WTC11 (cell line): ENCODE results near the gene ERCC8. TPM values are rescaled to one million over a fixed set of nuclear protein-coding genes. Genes with fewer than 3 reads are reported as not detected.

Experiments
- ATAC-seq: fragments of 200-7000 bp; cut with Tn5 transposase; 2 replicates; pipeline ENCODE4 v1.10.0; 2021; ENCODE audit warnings: mild to moderate bottlenecking, moderate library complexity
- CTCF ChIA-PET: fragments of 300-600 bp; sonication (Branson Sonifier 250); formaldehyde crosslinking; loops from one replicate; lab custom pipeline; 2021; ENCODE audit warnings: antibody characterized with exemption; lab: Charles Lee
- POLR2A ChIA-PET: fragments of 350-600 bp; sonication (Branson Sonifier 250); formaldehyde crosslinking; loops from one replicate; lab custom pipeline; 2021; ENCODE audit warnings: antibody characterized with exemption; lab: Charles Lee
- DNase-seq: peaks from one replicate; pipeline ENCODE4 v3.0.0; 2021; ENCODE audit warnings: low spot score
- H3K27ac Mint-ChIP-seq: 2 replicates; pipeline ENCODE4 v1.8.0; 2021; ENCODE audit warnings: mixed read lengths
- H3K27me3 Mint-ChIP-seq: 2 replicates; pipeline ENCODE4 v1.8.0; 2021; ENCODE audit warnings: low read depth, mild to moderate bottlenecking, moderate library complexity, mixed read lengths
- H3K36me3 Mint-ChIP-seq: 2 replicates; pipeline ENCODE4 v1.8.0; 2021; ENCODE audit warnings: mixed read lengths
- H3K4me1 Mint-ChIP-seq: 2 replicates; pipeline ENCODE4 v1.8.0; 2022; ENCODE audit warnings: mixed read lengths
- H3K4me3 Mint-ChIP-seq: 2 replicates; pipeline ENCODE4 v1.8.0; 2021; ENCODE audit warnings: mild to moderate bottlenecking, moderate library complexity, mixed read lengths
- H3K9me3 Mint-ChIP-seq: 2 replicates; pipeline ENCODE4 v1.8.0; 2021; ENCODE audit warnings: mixed read lengths
- AFF4 ChIP-seq: sonication (generic); formaldehyde crosslinking; IDR thresholded peaks from 2 replicates; pipeline ENCODE4 v1.8.1; 2023; ENCODE audit warnings: mild to moderate bottlenecking, missing genetic modification reagents, borderline replicate concordance
- ELF4 ChIP-seq: sonication (generic); formaldehyde crosslinking; IDR thresholded peaks from 2 replicates; pipeline ENCODE4 v1.8.1; 2022; ENCODE audit warnings: low read depth, mild to moderate bottlenecking, moderate library complexity, missing genetic modification reagents
- MXD4 ChIP-seq: fragments of 250-450 bp; sonication (Bioruptor Pico); IDR thresholded peaks from 2 replicates; pipeline ENCODE4 v1.8.0; 2021; ENCODE audit warnings: mild to moderate bottlenecking, moderate library complexity, borderline replicate concordance
- NFE2L1 ChIP-seq: sonication (generic); formaldehyde crosslinking; IDR thresholded peaks from 2 replicates; pipeline ENCODE4 v1.8.1; 2023; ENCODE audit warnings: missing genetic modification reagents
- NR1H2 ChIP-seq: sonication (generic); formaldehyde crosslinking; IDR thresholded peaks from 2 replicates; pipeline ENCODE4 v1.9.0; 2021; ENCODE audit warnings: mild to moderate bottlenecking, moderate library complexity, missing genetic modification reagents
- NR2C2 ChIP-seq: sonication (generic); formaldehyde crosslinking; IDR thresholded peaks from 2 replicates; pipeline ENCODE4 v1.8.0; 2022; ENCODE audit warnings: mild to moderate bottlenecking, missing genetic modification reagents
- NR3C1 ChIP-seq: sonication (generic); formaldehyde crosslinking; conservative IDR thresholded peaks from 2 replicates; pipeline ENCODE4 v1.8.1; 2023; ENCODE audit warnings: low read depth, mild to moderate bottlenecking, missing genetic modification reagents
- TEAD1 ChIP-seq: sonication (generic); formaldehyde crosslinking; IDR thresholded peaks from 2 replicates; pipeline ENCODE4 v1.8.0; 2022; ENCODE audit warnings: mild to moderate bottlenecking, missing genetic modification reagents
- TEAD4 ChIP-seq: sonication (generic); formaldehyde crosslinking; IDR thresholded peaks from 2 replicates; pipeline ENCODE4 v1.8.0; 2022; ENCODE audit warnings: mild to moderate bottlenecking, missing genetic modification reagents
- TP53 ChIP-seq: sonication (generic); formaldehyde crosslinking; IDR thresholded peaks from 2 replicates; pipeline ENCODE4 v1.8.1; 2023; ENCODE audit warnings: mild to moderate bottlenecking, missing genetic modification reagents
- ZBTB21 ChIP-seq: sonication (generic); formaldehyde crosslinking; IDR thresholded peaks from 2 replicates; pipeline ENCODE4 v1.8.1; 2023; ENCODE audit warnings: mild to moderate bottlenecking, missing genetic modification reagents, borderline replicate concordance
- ZNF138 ChIP-seq: sonication (generic); formaldehyde crosslinking; conservative IDR thresholded peaks from 2 replicates; pipeline ENCODE4 v1.8.1; 2022; ENCODE audit warnings: mild to moderate bottlenecking, moderate library complexity, missing genetic modification reagents
- ZNF416 ChIP-seq: fragments of 250-450 bp; sonication (Bioruptor Pico); IDR thresholded peaks from 2 replicates; pipeline ENCODE4 v1.9.0; 2021; ENCODE audit warnings: mild to moderate bottlenecking, inconsistent platforms
- ZNF532 ChIP-seq: fragments of 250-450 bp; sonication (Bioruptor Pico); IDR thresholded peaks from 2 replicates; pipeline ENCODE4 v1.9.0; 2021; ENCODE audit warnings: mild to moderate bottlenecking, borderline replicate concordance
- total RNA-seq: library from RNA; stranded (reverse); gene quantifications from 3 replicates; pipeline ENCODE4 v1.2.3, GENCODE V29; 2021
- TF ChIP-seq, protein P1 (sequence below): sonication (generic); formaldehyde crosslinking; IDR thresholded peaks from 2 replicates; pipeline ENCODE4 v1.8.1; 2023; ENCODE audit warnings: mild to moderate bottlenecking, missing genetic modification reagents

The ERCC8 gene
- total RNA-seq, 1 experiment from 2014 or later = 14.6 TPM

GRCh38 chr5:60852940-60853339 is 91.9 kb downstream of the ERCC8 start:
- Mint-ChIP-seq H3K4me3 (no peak overlapping the region), H3K27ac (no peak overlapping the region), H3K36me3 (peaks cover 3% of the 10 kb centered on the region), H3K9me3 (peaks cover 7% of the 10 kb centered on the region), H3K27me3 (no peaks in the 10 kb centered on the region), H3K4me1 (no peaks in the 10 kb centered on the region)
- TF ChIP-seq NFE2L1 (CRISPR knock-in tag) (no peak), ZNF416 (CRISPR knock-in tag) (no peak), NR1H2 (no peak), ZNF138 (CRISPR knock-in tag) (no peak), ZNF532 (CRISPR knock-in tag) (no peak), ELF4 (CRISPR knock-in tag) (no peak), MXD4 (CRISPR knock-in tag) (no peak), TEAD4 (no peak), TEAD1 (CRISPR knock-in tag) (no peak), NR3C1 (CRISPR knock-in tag) (no peak)
- TF ChIP-seq, protein P1, sequence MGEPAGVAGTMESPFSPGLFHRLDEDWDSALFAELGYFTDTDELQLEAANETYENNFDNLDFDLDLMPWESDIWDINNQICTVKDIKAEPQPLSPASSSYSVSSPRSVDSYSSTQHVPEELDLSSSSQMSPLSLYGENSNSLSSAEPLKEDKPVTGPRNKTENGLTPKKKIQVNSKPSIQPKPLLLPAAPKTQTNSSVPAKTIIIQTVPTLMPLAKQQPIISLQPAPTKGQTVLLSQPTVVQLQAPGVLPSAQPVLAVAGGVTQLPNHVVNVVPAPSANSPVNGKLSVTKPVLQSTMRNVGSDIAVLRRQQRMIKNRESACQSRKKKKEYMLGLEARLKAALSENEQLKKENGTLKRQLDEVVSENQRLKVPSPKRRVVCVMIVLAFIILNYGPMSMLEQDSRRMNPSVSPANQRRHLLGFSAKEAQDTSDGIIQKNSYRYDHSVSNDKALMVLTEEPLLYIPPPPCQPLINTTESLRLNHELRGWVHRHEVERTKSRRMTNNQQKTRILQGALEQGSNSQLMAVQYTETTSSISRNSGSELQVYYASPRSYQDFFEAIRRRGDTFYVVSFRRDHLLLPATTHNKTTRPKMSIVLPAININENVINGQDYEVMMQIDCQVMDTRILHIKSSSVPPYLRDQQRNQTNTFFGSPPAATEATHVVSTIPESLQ (CRISPR knock-in tag) = no peak
- ATAC-seq = peak; percentile 85
- DNase-seq = no peak
- ChIA-PET POLR2A (no interaction called here), CTCF (interaction anchor here (0.6 to 1.2 kb wide), 3 partner anchors 39 to 1291 kb away, joined by 3 to 5 read pairs (median 3); no protein-coding TSS in a partner anchor)

DNA sequence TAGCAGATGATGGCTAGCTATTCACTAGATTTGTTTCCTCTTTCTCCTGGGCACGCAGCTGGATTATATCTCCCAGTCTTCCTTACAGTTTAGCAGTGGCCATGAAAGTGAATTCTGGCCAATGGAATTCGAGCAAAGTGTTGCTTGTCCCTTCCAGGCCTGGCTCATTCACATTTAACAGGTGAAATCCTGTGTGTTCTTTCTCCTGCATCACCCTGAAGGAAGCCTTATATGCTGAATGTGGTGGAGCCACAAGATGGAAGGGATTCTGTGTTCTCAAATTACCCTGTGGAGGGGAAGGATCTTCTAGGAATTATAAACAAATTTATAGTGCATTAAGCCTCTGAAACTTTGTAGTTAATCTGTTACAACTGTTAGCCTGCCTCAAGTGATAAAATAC is 92.6 kb downstream of the ERCC8 start:
- no peaks in the 10 kb centered on the region for H3K36me3 Mint-ChIP-seq
- 0 out of 2 replicates have a peak, but pooled peaks cover 3% of the 10 kb centered on the region for H3K9me3 Mint-ChIP-seq
- no peaks in the 10 kb centered on the region for H3K27me3 Mint-ChIP-seq
- DNase-seq = no peak
- H3K4me3 Mint-ChIP-seq = no peak overlapping the region
- POLR2A ChIA-PET = interaction anchor here (1.0 kb wide), 1 partner anchor 152 kb away, joined by 6 read pairs; the partner anchor contains the start of gene DEPDC1B
- CTCF ChIA-PET = interaction anchor here (0.5 to 1.2 kb wide), 5 partner anchors 39 to 1291 kb away, joined by 3 to 5 read pairs (median 3); no protein-coding TSS in a partner anchor
- H3K4me1 Mint-ChIP-seq = no peaks in the 10 kb centered on the region
- TF ChIP-seq TP53 (no peak), ELF4 (CRISPR knock-in tag) (no peak), ZBTB21 (CRISPR knock-in tag) (no peak), NR2C2 (CRISPR knock-in tag) (no peak), AFF4 (CRISPR knock-in tag) (no peak)
- no peak overlapping the region for H3K27ac Mint-ChIP-seq
- peak; percentile 71 for ATAC-seq
